Activated CD8-positive, alpha-beta memory T cell treated with anti-CD3 and anti-CD28 coated beads, Interleukin-2, amount 50 U/mL, for 24 hours (primary cell): ENCODE results near the gene PDE4B.
"Not testable (repeated sequence)": the region's sequence is repeated elsewhere in the genome, so short reads cannot be mapped to it uniquely, and the experiment has no call there.

Source experiments
- DNase-seq: peaks from one replicate; pipeline ENCODE4 v3.0.0-alpha.2; 2020; ENCODE audit errors: extremely low read depth

The PDE4B gene

DNA sequence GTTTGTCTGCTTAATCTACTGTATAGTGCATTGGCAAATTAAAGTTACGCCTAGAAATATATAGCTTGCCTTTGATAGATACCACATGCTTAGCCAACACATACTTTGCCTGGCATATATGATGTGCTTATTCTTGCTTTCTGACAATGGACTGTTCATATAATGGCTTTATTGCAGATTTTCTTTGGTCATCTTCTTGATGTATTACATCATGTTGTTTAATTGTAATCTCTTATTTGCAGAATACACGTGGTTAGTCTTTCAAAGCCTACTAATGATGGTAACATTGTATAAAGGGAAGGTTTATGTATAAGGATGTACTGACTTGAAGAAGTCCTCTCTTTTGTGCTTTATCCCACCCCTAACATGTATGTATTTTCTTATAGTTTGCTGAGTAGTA, 201.5 kb downstream of the PDE4B start:
- DNase-seq, result no peak

GRCh38 chr1:65995336-65995735, 202.6 kb downstream of the PDE4B start:
- DNase-seq, result no peak

- DNase-seq, result no peak
Measured at GRCh38 chr1:65995928-65996327, 203.2 kb downstream of the PDE4B start.

- DNase-seq, result no peak
Measured at GRCh38 chr1:65997693-65998092, 205.0 kb downstream of the PDE4B start.

DNA sequence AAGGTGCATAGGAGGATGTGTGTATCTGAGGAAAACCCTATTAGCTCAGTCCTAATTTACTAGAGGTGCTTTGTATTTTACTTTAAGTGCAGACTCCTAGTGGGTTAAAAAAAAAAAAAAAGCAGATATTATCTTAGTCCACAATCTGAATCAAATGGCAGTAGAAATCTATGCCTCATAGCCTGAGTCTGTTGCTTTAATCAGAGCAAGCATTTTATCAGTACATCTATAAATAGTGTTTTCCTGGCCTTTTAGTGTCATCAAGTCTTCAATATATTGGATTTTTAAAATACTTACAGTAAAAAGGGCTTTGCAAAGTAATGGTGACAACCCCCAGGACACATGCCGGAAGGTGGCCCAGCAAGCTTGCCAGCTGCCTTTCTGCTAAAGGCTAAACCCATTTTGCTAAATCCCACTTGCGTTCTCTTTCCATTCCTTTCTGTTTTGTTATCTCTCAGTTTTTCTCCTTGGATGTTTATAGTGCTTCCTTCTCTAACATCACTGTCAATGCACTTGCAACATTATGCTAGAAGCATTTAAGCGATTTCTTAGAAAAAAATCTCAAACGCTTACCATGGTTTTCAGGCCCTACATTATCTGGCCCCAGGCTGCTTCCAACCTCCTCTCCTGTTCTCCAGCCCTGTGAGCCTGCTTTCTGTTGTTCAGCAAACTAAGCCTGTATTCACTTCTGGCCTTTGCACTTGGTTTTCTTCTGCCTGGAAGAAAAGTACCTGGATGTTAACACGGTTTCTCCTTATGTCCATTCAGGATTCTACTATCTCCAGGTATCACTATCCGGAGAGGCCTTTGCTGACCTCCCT, 206.3 kb downstream of the PDE4B start:
- DNase-seq, result no peak

DNA sequence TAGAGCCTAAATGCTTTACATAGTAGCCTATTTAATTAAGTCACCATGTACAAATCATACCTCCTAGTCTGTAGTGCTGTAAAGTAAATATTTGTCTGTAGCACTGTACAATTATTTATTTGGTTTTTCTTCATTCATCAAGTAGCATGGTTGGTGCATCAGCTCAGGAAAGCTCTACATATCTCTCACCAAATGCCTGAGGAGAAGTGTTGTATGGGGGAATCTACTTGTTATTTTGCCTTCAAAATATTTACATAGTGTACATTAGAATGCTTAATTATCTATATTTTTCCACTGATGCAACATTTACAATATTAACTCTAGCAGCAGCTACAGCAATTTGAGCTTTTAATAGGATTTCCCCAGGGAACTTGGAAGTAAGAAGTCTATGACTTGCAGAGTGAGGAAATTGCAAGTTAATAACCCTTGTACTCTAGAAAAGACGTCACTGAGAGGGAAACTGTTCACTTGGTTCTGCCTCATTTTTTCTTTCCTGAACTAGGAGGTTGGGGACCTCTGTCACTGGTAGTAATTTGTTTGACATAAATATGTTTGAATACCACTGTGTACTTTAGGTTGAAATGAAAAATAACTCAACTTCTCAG, 207.4 kb downstream of the PDE4B start:
- DNase-seq, result no peak

- no peak for DNase-seq
Measured at GRCh38 chr1:66003690-66004089, 211.0 kb downstream of the PDE4B start.

DNA sequence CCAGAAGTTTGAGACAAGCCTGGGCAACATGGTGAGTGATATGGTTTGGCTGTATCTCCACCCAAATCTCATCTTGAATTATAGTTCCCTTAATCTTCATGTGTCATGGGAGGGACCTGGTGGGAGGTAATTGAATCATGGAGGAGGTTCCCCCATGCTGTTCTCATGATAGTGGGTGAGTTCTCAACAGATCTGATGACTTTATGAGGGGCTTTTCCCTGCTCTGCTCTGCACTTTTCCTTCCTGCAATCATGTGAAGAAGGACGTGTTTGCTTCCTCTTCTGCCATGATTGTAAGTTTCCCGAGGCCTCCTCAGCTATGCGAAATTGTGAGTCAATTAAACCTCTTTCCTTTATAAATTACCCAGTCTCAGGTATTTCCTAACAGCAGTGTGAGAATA, 213.8 kb downstream of the PDE4B start:
- not testable (repeated sequence) for DNase-seq

GRCh38 chr1:66012106-66012784, 219.6 kb downstream of the PDE4B start:
- DNase-seq, result no peak

GRCh38 chr1:66013371-66013770, 220.7 kb downstream of the PDE4B start:
- DNase-seq, result no peak

DNA sequence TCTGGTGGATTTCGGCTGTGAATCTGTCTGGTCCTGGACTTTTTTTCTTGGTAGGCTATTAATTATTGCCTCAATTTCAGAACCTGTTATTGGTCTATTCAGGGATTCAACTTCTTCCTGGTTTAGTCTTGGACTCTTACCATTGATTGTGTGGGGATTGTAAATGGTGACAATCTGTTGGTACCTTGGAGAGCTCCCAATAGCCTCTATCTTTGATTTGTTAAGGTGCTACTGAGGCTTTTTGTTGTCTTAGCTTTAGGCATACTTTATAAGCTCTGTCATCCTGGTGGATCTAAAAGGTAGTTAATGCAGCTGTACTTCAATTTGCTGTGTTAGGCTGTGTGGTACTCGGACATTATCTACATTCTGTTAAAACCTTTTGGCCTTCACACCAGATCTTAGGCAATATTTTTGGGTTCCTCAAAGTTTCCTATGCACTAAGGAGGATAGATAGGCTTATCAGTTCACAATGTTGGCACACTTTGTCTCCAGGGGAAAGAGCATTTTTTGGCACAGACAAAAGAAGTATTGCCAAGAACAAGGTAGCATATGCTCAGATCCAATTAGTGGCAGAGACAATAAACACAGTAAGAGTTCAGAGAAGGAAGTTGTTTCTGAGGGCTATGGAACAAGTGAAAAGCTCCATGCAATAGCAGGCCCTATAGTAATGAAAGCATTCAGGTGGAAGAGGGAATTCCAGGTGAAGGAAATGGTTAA, 230.4 kb downstream of the PDE4B start:
- DNase-seq, result no peak

DNA sequence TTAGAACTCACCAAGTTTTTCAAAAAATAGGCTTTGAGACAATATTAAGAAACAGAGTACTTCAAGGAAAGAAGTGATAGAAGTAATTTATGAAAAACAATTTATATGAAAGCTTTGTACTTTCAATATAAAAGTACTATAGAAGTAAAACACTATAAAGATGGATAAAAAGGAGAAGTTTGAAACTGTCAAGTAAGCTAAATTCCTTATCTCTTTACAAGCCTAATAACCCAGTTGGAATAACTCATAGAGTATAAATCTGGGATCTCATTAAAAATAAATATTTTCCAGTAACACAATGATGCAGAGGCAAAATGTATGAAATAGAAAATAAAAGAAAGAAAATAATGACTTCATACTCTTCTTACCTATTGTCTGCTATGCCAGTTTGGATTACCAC, 232.5 kb downstream of the PDE4B start:
- DNase-seq, result no peak

- no peak for DNase-seq
Measured at GRCh38 chr1:66028035-66028434, 235.3 kb downstream of the PDE4B start.

GRCh38 chr1:66033781-66034180, 241.1 kb downstream of the PDE4B start:
- DNase-seq, result no peak

- no peak for DNase-seq
Measured at GRCh38 chr1:66035616-66036245, 243.0 kb downstream of the PDE4B start.

GRCh38 chr1:66041654-66042053, 249.0 kb downstream of the PDE4B start:
- no peak for DNase-seq

GRCh38 chr1:66043186-66043585, 250.5 kb downstream of the PDE4B start:
- no peak for DNase-seq

- no peak for DNase-seq
Measured at GRCh38 chr1:66044912-66045311, 252.2 kb downstream of the PDE4B start.

DNA sequence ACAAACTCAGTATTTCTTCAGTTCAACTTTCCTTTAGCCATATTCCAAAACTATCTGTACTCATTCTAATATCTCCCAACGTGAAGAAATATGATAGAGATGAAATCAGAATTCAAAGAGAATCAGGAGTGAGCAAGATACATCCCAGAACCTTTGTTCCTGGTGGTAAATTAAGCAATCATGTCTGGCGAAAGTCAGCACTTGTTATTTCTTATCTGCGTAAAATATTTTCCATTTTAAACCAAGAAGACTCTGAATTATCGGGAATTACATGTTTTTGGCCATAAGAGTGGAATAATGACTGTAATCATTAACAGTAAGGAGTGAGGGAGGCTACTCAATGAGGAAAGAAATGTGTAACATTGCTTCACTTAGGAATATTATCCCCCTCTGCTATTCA, 253.7 kb downstream of the PDE4B start:
- no peak for DNase-seq

DNA sequence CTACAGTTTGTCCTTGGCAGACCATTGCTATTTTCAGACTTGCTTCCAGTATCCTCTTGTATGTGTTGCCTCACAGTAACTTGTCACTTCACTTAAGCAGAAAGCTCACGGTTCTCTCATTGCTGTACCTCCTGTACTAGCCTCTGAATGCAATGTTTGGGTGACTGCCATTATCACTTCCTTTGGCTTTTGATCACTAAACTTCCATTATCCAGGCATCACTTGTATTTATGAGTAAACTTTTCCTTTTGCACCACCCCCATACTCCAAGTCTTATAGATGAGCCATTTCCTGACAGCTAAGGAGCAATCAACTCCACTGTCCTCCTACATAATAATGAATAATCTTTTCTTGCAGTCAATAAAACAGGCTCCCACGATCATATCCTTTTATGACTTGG, 255.3 kb downstream of the PDE4B start:
- DNase-seq, result no peak

- no peak for DNase-seq
Measured at GRCh38 chr1:66050123-66050522, 257.4 kb downstream of the PDE4B start.

DNA sequence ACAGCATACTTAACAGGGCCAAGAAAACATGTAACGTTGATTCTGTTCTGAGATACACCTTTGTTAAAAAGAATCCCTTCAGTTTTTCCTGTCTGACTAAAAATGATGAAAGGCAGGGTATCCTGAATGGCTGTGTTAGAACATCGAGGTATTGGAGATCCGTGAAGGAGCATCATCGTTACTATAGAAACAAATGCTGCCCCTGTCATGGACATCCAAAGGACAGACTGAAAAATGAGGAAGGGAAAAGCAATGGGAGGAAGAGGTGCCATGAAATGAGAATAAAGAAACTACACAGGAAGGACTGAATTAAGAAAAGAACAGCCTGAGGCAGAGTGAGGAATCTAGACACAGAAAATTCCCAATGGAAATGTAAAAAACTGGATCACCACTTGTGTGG, 257.9 kb downstream of the PDE4B start:
- DNase-seq, result no peak
